ENCODE data around the gene FGF12.
"Not testable (repeated sequence)": the region's sequence is repeated elsewhere in the genome, so short reads cannot be mapped to it uniquely, and the experiment has no call there.

FGF12 gene

DNA sequence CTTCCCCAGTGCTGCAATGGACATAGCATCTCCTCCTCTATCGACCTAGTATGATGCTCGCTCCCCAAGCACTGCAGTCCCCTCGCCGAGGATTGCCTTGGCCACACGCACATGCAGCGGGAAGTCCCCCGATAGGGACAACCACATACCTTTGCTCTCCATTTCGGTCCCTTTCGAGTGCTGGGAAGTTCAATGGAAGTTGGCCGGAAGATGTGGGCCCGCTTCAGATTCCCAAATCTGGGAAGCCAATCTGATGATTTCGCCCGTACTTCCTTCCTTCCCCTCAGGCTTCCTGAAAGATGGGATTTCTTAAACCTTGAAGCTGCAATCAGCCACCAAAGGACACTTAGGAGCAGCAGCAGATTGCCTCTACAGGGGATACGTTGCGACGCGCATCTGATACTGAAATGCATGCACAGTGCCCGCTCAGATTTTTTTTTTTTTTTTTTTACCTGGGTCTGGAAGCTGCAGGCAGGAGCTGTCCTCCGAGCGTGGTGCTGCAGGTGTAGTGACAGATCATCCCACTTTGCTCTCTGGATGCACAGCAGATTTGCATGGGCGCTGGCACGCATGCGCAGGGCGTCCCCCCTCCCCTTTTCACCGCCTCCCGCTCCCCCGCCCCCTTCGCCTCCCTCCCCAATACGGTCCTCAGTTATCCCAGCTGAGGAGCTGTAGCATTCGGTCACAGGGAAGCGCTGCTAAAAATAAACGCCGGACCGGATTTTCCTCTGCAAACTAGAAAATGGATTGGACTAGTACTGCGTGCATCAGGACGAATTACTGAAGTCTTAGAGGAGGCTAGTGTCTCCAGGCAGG lies at the start of gene FGF12:
Gene FGF12 (minus strand): TSS at position 510 of the 816 bp plus-strand sequence.
- DNase-seq (ENCODE audit: low read depth in 2 of 2) = peak; percentile 8 to 17

- not testable (repeated sequence) for DNase-seq (ENCODE audit: low read depth in 2 of 2)
Observed at GRCh38 chr3:192774341-192774740, 47.0 kb upstream of the FGF12 start.

GRCh38 chr3:192772240-192772894 lies 45.0 kb upstream of the FGF12 start:
- no peak for DNase-seq (ENCODE audit: low read depth in 2 of 2)

GRCh38 chr3:192758654-192759053 lies 31.3 kb upstream of the FGF12 start:
- no peak for DNase-seq (ENCODE audit: low read depth in 2 of 2)

DNA sequence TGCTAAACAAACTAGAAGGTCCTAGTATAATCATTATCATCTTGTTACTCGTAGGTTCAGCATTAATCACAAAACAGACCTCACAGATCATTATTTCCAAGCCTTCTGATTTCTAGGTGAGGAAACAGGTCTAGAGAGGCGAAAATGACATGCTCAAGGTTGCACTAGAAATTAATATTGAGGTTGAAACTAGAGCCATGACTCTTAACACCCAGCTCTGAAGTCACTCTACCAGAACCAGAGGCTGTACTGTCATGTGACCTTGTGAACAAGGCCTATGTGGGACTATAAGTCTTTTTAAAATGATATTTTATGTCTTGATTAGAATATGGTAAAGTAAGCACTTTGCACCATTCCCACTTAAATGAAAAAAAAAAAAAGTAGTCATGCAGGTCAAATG lies 23.8 kb upstream of the FGF12 start:
- no peak for DNase-seq (ENCODE audit: low read depth in 2 of 2)

DNA sequence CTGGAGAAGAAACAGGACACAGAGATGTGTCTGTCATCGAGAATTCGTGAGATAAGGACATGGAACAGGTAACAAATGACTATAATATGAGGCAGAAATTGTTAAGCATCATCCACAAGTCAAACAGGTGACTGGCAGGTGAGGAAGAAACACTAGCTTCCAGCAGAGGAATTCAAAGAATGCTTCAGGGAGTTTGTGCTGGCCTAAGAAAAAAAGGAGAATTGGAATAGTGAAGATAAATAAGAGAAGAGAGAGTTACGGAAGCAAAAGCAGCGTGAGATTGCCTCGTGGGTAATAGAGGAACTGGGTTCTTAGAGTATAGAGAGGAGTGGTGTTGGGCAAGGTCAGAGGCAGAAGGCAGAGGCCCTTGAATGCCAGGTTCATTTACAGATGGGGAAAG lies 22.9 kb upstream of the FGF12 start:
- DNase-seq (ENCODE audit: low read depth in 2 of 2) = no peak

GRCh38 chr3:192747746-192748145 lies 20.4 kb upstream of the FGF12 start:
- DNase-seq (ENCODE audit: low read depth in 2 of 2) = no peak

- DNase-seq (ENCODE audit: low read depth in 2 of 2) = no peak
Observed at GRCh38 chr3:192747145-192747544, 19.8 kb upstream of the FGF12 start.

DNA sequence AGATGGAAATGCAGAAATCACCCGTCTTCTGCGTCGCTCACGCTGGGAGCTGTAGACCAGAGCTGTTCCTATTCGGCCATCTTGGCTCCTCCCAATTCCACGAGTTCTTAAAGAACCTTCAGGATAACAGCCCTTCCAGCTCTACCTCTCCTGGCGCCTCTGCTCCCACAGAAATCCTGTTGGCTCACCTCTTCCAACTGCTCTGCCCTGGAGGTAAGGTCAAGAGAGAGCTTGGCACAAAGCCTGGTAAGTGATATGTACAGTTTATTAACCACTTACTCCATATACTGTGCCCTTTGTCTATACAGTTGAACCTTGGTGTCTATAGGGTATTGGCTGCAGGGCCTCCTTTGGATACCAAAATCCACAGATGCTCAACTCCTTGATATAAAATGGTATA lies 17.8 kb upstream of the FGF12 start:
- no peak for DNase-seq (ENCODE audit: low read depth in 2 of 2)

DNA sequence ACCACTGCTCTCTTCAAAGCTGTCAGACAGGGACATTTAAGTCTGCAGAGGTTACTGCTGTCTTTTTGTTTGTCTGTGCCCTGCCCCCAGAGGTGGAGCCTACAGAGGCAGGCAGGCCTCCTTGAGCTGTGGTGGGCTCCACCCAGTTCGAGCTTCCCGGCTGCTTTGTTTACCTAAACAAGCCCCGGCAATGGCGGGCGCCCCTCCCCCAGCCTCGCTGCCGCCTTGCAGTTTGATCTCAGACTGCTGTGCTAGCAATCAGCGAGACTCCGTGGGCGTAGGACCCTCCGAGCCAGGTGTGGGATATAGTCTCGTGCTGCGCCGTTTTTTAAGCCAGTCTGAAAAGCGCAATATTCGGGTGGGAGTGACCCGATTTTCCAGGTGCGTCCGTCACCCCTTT lies 17.3 kb upstream of the FGF12 start:
- not testable (repeated sequence) for DNase-seq (ENCODE audit: low read depth in 2 of 2)

- no peak for DNase-seq (ENCODE audit: low read depth in 2 of 2)
Observed at GRCh38 chr3:192737506-192737905, 10.2 kb upstream of the FGF12 start.

- no peak for DNase-seq (ENCODE audit: low read depth in 2 of 2)
Observed at GRCh38 chr3:192731233-192731632, 3.9 kb upstream of the FGF12 start.

GRCh38 chr3:192726385-192726784 lies 956 bp downstream of the FGF12 start:
- no peak for DNase-seq (ENCODE audit: low read depth in 2 of 2)

DNA sequence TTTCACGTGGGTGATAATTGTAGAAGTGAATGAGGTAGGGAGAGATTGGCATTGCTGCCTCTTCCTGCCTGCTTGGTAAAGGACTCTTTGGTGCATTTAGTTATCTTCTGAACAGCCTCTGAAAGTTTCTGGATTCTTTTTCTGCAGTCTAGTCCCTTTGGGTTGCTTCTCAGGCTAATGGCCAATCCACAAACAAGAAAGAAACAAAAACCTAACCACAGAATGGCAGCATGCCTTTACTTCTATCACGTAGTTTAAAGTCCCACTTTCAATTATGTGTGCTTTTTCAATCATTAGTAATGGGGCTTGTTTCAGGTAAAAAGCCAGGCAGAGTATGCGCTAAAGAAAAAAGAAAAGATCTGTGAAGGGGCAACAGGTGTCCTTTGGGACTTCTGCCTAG lies 7.4 kb downstream of the FGF12 start:
- DNase-seq (ENCODE audit: low read depth in 2 of 2) = no peak

GRCh38 chr3:192718156-192718555 lies 9.2 kb downstream of the FGF12 start:
- DNase-seq (ENCODE audit: low read depth in 2 of 2) = no peak

DNA sequence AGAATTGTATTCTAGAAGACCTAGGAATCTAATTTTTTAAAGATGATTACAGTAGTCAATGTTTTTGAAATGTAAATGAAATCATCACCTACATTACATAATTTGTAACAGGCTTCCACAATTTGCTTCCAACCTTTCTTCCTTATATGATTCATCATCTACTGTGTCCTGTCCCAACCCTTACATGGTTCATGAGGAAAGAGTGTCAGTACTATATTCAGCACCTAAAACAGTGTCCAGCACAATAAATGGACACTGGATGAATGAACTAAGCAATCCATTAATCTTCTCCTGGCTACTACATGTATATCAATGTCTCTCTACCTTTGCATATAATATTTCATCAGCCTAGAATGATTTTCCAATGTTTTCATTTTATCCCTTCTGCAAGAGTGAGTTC lies 12.2 kb downstream of the FGF12 start:
- DNase-seq (ENCODE audit: low read depth in 2 of 2) = no peak

DNA sequence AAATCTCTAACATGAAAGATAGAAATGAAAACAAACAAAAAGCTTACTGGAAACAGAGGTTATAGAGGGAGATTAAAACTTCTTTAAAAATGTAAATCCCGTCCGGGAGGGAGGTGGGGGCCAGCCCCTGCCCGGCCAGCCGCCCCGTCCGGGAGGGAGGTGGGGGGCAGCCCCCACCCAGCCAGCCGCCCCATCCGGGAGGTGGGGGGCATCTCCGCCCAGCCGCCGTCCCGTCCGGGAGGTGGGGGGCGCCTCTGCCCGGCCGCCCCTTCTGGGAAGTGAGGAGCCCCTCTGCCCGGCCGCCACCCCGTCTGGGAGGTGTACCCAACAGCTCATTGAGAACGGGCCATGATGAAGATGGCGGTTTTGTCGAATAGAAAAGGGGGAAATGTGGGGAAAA lies 16.2 kb downstream of the FGF12 start:
- DNase-seq (ENCODE audit: low read depth in 2 of 2) = not testable (repeated sequence)

DNA sequence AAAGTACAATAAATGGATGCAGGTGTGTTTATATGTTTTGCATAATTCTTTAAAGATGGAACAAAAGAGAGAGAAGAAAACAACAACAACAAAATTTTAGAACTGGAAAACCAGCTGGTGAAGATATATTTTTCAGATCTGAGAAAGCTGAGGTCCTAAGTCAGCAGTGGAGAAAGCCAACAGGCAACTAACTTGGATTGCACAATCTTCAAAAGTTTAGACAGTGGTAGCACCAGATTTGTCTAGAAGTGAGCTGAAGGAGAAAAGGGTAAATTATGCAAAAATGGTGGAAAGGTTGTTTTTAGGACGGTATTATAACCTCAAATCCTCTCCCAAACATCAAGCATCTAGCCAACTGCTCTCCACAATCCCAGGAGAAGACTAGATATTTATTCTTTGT lies 17.0 kb downstream of the FGF12 start:
- DNase-seq (ENCODE audit: low read depth in 2 of 2) = no peak

- DNase-seq (ENCODE audit: low read depth in 2 of 2) = no peak
Observed at GRCh38 chr3:192706272-192706671, 21.1 kb downstream of the FGF12 start.

DNA sequence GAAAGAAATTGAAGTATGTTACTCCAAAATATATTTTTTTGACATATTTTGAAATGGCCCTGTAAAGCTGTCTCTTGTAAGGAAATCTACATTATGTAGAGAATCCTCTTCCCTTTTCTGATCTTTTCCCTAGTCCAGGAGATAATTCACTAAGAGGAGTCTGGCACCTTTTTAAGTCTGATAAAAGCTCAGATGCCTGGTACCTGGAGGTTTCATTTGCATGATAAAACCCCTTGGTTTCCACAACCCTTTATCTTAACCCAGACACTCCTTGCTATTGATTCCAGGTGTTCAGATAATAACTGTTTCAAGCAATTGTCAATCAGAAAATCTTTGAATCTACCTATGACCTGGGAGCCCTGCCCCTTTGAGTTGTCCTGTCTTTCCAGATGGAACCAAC lies 26.5 kb downstream of the FGF12 start:
- DNase-seq (ENCODE audit: low read depth in 2 of 2) = no peak

DNA sequence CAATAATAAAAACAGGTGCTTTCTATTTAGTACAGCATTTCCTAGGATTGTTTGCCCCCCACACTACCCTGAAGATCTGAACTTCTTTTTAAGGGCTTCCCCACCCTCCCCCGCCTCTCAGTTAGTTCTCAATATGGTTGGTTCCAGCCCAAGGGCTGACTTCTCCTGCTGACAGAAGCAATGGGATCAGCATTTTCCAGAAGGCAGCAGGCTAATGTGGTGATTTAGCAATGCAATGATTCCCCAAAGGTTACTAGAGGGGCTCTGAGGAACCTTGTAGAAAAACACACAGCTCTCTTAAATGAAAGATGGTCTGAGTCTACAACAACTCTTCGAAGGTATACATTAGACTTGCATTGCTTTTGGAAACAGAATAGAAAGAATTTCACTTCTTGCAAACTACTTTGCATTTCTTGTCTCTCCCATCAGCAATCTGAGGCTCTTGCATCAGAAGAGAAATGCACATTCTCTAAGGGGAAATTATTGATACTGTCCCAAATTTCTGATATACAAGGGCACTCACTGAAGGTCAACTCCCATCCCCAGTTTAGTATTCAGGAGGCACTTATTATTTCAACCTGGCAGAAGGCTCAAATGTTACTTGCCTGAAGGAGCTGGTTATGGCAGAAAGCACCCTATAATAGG lies 30.3 kb downstream of the FGF12 start:
- no peak for DNase-seq (ENCODE audit: low read depth in 2 of 2)

DNA sequence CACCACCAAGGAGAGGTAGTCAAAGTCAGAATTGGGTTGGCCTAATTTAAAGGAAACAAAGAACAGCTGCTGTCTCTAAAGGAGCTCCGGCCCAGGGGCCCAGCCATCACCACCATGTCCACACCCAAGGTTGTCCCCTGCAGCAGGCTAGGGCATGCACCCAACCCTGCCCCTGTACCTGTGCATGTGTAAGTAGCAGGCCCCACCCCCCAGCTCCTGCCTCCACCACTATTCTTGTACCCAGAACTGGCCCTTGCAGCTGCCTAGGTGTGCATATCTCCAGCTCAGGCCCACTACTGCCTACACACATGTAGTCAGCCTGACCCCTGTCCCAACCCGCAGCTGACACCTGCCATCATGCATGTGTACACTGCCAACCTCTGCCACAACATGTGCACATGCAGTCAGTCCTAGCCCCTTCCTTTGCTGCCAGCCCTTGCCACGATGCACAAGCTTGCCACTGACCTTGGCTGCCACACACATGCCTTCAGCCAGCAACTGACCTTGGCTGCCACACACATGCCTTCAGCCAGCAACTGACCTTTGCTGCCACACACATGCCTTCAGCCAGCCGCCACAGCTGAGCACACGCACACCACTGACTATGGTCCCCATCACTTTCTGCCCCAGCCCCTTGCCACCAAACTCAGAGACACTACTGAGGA lies 39.7 kb downstream of the FGF12 start:
- DNase-seq (ENCODE audit: low read depth in 2 of 2) = no peak

Measured in fibroblast of skin of left quadriceps (primary cell).